GM19043 (cell line): Measurements from ENCODE around the gene TRIP12.
"Not testable (repeated sequence)": the region's sequence is repeated elsewhere in the genome, so short reads cannot be mapped to it uniquely, and the experiment has no call there.

Experiments used
- ATAC-seq: cut with Tn5 transposase; IDR thresholded peaks from one replicate; pipeline ENCODE4 v1.9.1; 2021; ENCODE audit warnings: low read depth; ENCODE audit not compliant: unreplicated experiment

TRIP12 gene

DNA sequence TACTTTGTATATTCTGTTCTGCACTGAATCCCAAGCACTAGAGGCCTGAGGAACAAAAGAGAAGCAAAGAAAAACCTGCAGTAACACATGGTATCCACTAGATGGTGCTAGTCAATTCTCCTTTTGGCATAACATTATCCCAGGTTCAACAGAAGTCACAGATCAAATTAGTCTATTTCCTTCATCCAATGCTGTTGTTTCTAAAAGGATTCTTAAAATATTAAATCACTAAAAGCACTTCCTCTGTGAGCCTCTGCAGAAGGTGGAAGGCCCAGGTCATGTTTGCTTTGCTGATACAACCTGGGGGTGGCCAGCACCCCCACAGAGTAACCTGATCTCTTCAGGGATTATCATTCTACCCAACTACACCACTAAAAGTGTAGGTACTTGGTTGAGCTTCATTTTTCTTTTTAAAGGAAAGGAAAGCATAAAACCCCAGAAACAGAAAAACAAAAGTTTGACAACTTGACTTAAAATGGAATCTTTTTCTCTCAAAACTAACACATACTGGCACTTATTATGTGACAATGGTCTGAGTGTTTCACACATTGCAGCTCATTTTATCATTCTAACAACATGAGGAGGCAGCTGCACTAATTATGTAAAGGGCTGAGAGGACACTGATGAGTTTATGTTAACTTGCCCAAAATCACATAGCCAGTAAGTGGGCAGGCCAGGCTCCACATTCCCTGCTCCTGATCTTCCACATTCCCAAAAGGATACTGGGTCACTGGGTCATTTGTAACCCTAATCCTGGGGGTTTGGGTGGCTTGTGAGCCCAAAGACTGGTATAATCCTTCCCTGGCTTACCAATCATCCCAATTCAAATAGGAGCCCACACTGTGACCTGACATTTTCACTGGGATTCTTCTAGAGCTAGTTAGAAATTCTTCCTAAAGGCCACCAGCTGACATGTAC, 140.7 kb downstream of the TRIP12 start:
- peak; percentile 47 for ATAC-seq

DNA sequence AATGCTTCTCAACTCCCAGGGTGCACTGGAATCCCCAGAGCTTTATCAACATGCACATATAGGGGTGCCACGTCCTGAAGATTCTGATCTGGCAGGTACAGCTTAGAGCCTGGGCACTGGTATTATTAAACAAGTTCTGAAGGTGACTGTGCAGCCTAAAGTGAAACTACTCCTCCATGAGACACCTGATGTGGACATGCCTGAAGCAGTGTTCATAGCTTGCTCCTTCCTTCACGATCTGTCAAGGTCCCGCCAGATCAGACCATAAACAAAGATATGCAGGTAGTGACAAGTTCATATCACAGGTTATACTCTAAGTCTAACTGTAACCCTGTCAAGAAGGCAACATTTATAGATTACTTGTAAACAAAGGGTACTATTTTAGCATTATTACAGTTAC, 142.2 kb downstream of the TRIP12 start:
- no peak for ATAC-seq

DNA sequence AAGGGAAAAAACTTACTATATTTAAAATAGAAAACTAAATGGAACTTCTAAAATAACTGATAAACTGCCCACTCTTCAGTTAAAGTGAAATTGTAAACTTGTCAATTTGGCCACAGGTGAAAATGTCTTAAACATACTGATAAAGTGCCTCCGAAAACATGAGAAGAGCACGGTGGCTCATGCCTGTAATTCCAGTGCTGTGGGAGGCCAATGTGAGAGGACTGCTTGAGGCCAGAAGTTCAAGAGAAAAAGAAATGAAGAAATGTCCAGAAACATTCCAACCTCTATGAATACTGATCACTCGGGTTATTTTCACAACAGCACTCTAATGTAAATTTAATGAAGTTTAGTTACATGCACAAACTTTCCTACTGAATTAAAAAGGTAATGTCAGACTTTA, 144.1 kb downstream of the TRIP12 start:
- ATAC-seq = no peak

DNA sequence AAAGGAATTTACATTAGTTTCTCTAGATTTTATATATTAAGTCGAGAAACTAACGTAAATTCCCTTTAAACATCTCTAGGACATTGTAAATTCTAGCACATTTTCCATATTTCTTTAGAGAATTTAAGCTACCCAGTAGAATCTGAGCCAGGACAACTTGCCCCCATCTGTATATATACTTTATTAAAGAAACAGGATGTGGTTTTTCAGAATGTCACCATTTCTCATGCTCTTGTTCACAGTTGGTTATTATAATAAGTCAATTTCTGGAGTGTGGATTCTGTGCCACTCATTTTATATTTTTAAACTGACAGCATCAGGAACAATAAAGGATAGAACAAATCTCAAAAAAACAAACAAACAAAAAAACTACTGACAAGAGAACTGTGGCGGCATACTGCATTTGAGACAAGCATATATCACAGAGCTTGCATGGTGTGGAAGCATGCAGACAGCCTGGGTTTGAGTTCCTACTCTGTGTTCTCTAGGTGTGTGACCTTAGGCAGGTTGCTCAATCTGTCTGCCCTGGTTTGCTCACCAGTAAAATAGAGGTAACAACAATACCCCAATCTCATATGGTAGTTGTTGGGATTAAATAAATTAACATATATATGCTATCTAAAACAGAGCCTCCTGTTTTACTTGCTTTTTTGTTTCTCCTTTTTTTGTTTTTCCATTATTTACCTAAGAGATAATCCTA, 146.0 kb downstream of the TRIP12 start:
- ATAC-seq = peak; percentile 66

DNA sequence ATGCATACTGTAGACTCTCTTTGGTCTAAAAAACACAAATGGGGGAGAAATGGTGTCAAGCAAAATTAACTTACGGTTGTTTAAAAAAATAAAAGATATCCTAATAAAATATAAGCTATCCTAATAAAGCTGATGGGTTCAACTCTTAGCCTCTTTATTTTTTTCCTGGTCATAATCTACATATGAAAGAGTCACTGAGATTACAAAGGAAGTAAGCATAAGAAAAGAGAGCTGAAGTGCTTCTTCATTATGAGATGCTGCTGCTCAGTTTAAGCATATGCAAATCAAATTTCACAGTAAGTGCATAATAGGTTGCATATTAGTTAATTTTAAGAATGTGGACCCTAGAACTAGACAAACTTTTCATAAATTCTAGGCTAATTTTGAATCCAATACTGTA, 147.6 kb downstream of the TRIP12 start:
- no peak for ATAC-seq

DNA sequence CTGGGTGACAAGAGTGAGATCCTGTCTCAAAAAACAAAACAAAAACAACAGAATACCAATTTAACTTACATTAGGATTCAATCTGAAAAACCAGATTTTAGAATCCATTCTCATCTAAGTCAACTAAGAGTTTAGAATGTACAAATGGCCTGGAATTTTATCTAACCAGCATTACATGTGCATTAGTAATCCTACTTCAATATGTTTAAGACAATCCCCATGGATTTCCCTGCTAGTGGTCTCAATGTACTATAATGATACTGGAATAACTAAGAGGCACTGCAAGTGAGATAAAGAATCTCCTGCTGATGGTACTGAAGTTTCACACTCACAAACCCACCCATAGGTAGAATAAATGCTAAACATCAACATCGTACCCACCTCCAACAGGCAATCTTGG, 153.6 kb downstream of the TRIP12 start:
- no peak for ATAC-seq

DNA sequence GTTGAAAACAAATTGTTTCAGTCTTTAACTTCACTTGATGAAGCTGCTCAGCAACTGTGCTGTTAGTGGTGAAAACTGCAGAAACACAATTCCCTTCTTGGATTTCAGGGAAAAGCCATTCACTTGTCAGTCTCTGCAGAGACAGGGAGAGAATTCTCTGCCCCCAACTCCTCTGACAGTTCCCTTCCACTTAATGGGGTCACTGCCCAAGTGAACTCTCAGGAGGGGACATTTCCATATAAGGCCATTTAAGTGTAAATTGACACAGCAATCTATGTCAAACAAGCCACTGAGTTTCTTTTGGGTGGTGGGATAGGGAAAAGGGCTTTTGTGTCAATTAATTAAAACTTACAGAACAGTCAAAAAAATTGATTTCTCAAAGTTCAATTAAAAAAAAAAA, 156.1 kb downstream of the TRIP12 start:
- no peak for ATAC-seq

DNA sequence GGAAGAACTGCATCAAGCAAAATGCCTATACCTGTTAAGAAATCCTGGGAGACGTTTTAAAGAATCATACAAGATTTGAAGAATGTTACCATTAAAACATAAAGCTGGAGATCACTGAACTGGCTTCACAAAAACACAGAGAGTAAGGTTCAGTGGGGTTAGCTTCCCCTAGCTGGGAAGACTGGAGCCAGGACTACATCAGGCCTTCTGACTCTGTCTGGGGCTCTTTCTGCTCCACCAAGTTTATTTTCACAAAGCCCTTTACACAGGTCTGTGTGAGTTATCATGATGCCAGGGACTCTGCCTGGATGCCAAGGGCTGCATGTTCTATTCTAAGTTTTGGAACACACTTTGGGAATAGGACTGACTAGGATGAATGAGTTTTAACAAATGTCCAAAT, 160.1 kb downstream of the TRIP12 start:
- no peak for ATAC-seq

DNA sequence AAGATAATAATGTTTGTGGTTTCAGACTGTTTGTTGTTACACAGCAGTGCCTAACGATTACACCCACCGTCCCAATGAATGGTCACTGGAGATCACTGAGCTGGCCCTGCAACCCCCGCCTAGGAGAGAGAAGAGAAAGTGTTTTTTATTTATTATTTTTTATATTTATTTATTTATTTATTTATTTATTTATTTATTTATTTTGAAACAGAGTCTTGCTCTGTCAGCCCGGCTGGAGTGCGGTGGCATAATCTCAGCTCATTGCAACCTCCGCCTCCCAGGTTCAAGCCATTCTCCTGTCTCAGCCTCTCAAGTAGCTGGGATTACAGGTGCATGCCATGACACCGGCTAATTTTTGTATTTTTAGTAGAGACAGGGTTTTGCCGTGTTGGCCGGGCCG, 164.3 kb downstream of the TRIP12 start:
- not testable (repeated sequence) for ATAC-seq

DNA sequence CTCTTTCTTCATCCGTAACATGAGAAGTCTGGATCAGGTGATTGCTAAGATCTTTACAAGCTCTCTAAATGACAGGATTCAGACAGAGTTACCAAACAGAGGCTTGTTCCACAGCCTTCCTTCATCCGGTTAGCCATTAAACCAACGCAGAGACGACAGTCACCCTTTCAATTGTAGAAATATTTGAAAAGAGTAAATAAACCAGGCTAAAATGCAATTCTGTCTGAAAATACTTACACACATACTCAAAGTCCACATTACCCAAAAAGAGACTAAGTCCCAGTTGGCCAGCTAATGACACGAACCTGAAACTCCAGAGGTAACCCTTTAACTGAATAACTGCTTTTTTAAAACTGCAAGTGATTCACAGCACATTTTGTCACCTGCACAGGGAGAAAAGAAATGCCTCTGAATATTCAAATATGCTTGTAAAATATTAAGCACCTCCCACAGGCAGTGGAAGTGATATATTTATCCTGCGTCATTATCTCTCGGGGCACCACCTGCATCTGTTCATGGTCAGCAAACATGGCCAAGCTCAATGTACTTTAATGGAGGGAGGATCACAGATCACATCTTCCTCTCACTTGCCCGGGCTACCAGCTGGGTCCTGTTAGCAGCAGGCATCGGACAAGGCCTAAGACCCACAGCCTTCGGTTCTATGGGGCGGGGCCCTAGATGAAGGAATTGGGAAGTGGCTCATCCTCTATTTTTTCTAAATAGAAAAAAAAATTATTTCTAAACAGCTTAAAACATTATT, 168.7 kb downstream of the TRIP12 start:
- ATAC-seq = no peak

DNA sequence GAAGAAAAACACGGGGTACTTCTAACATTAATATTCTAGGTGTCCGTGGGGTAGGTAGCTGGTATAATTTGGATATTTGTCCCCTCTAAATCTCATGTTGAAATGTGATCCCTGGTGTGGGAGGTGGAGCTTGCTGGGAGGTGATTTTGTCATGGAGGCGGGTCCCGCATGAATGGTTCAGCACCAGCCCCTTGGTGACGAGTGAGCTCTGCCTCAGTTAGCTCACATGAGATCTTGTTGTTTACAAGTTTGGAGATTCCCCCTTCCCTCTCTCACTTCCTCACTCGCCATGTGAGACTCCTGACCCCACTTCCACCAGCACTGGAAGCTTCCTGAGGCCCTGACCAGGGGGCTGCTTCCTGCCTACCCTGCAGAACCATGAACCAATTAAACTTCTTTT, 172.0 kb downstream of the TRIP12 start:
- no peak for ATAC-seq

DNA sequence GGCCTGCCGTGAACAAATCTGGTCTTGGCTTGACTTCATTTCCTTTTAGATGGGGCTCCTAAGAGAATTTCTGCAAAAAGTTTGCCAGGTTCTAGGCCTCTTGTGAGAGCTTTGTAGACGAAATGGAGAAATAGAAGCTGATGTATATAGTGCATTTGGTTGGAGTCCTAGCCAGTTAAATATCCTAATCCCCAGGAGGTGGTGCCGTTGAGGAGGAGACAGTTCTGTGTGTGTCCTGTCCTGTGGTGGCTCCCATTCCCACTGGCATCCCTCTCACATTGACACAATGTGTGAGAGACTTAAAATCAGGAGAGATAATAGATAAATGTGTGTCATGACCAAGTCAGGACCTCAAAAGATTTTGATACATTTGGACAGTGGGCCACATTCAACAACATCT, 172.9 kb downstream of the TRIP12 start:
- ATAC-seq = no peak

DNA sequence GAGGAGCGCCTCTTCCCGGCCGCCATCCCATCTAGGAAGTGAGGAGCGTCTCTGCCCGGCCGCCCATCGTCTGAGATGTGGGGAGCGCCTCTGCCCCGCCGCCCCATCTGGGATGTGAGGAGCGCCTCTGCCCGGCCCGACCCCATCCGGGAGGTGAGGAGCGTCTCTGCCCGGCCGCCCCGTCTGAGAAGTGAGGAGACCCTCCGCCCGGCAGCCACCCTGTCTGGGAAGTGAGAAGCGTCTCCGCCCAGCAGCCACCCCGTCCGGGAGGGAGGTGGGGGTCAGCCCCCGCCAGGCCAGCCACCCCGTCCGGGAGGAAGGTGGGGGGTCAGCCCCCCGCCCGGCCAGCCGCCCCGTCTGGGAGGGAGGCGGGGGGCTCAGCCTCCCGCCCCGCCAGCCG, 179.1 kb downstream of the TRIP12 start:
- not testable (repeated sequence) for ATAC-seq

DNA sequence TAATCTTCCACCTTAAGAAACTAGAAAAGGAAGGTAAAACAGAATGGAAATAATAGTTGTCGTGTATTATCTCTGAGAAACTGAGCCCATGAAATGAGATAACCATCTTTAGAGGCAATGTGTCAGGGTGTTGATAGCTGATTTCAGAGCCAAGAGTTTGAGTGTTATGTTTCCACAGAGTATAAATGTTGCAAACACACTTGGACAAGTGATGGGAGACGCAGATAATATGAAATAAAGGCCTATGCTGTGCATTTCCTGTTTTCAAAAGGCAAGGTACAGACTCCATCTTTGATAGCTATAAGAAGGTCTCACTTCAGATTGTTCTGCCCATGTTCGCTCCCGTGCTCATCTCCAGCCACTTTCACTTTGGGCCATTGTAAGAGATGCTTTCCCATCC, 181.5 kb downstream of the TRIP12 start:
- ATAC-seq = no peak

DNA sequence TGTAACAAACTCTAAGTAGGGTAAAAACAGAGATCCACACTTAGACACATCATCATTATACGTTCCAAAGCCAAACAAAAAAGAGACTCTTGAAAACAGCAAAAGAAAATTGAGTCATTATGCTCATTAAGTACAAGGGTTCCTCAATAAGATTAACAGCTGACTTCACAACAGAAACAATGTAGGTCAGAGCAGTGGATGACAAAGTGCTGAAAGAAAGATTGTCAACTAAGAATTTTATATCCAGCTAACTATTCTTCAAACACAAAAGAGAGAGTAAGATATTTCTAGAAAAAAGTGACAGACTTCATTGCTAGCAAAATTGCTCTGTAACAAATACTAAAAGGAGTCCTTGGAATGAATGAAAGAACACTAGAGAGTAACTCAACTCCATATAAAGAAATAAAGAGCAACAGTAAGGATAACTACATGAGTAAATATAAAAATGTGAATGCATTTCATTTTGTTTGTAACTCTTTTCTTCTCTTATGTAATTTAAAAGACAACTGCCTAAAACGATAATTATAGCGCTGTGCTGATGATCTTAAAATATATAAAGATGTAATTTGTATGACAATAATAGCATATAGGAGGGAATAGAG, 183.7 kb downstream of the TRIP12 start:
- ATAC-seq = no peak

DNA sequence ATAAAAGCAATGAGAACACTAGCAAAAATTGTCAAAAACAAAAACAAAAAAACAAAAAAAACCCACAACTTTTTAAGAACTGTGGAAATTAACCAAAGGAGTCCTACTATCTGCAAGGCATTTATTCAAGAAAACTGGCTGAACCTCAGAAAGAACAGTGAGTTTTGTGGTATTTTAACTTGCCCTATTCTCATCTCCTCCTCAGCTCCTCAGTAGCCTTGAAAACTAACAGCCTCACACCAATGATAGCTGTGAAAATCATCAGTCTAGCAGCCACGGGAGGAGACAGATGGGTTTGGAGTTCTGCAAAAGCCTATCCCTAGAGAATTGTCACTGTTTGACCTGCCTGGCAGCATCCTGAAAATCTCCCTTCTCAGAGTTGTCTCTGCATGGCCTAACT, 187.4 kb downstream of the TRIP12 start:
- ATAC-seq = no peak

DNA sequence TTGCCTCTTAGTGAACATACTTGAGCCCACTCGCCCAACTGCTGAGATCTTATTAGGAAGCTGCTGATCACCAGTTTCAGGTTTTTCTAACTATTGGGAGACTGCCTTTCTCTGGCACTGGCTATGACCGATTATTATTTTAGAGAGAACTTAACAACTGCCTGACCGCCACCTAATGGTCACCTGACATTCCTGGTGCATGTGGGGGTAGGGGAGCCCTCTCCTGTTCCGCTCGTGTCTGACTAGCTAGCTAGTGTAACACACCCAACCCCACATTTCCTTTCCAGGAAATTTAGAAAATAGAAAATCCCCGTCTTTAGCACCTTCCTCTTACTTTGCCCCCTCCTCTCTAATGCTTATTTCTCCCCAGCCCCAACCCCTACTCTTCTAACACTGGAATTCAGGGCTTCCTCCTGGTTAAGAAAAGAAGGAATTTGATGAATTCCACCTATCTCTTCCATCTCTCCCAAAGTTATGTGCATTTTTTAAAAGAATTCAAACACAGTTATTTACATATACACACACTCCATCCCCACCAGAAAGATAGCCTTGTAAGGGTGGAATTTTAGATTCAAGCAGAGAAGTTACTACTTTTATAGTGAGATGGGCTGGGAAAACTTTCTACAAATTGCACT, 188.1 kb downstream of the TRIP12 start:
- ATAC-seq = no peak

DNA sequence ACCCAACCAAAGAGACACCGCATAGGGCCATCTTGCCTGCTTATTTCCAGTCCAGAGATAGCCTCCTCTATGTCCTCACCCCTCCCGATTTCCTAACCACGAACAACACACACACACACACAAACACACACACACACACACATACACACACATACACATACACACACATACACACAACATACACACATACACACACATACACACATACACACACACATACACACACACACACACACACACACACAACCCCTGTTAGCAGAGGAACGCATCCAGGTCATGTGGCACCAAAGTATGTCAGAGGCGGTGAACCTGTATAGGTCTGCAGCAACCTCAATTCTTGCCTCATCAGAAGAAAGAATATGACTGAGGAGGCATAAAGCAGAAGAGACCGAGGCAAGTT, 188.9 kb downstream of the TRIP12 start:
- no peak for ATAC-seq

DNA sequence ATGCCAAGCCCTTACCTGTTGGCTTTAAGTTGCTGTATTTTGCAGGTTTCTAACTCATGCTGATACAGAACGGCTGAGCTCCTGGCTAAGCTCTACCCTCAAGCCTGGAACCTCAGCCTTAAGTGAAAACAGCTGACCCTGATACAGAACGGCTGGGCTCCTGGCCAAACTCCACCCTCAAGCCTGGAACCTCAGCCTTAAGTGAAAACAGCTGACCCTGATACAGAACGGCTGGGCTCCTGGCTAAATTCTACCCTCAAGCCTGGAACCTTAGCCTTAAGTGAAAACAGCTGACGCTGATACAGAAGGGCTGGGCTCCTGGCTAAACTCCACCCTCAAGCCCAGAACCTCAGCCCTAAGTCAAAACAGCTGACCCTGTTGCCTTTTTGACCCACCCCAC, 189.9 kb downstream of the TRIP12 start:
- no peak for ATAC-seq

DNA sequence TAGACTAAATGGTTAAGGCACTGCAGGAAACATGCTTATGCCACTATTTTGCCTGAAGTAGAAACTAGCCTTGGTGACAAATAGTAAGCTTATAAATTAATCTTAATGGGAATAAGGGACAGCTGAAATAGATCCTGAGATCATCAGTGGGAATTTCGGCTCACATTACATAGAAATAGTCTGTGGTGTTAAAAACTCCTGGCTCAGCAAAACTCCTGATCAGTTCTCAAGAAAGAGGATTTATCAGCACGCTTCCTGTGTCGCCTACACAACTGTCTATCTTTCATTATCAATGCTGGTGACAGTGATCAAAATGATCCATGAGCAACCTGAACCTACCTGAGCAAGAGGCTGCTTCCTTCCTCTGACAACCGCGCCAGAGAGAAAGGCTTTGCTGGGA, 190.4 kb downstream of the TRIP12 start:
- ATAC-seq = no peak
